ENCODE results near the gene CUX1. TPM values are rescaled to one million over a fixed set of nuclear protein-coding genes. Genes with fewer than 3 reads are reported as not detected.
"Not testable (repeated sequence)": the region's sequence is repeated elsewhere in the genome, so short reads cannot be mapped to it uniquely, and the experiment has no call there.

The CUX1 gene
- total RNA-seq, 4 donors from 2014 or later: 58.2 to 295 (median 76.9) TPM

DNA sequence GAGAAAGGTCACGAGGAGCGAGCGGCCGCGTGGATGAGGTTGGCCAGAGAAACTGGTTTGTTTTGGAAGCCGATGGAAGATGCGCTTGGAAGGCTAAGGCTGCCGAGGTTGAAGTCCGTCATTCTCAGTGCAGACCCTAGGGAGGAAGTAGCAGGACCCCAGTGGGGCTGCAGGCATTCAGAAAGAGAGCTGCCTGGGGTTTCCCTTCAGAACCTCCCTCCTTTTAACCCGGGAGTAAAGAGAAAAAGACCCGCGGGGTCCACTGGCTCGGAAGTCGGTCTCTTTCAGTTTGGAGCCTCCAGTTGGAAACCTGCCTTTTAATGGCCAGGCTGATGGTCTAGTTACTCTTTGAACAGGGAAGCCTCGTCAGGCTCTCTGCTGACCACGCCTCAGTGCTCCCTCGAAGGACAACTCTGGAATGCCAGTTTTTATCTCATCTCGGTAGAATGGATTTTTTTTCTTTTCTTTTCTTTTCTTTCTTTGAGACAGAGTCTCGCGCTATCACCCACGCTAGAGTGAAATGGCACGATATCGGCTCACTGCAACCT lies 188.6 kb downstream of the CUX1 start:
- H3K9me3 ChIP-seq: no peaks in the 10 kb centered on the region
- H3K36me3 ChIP-seq: no peaks in the 10 kb centered on the region
- peaks cover 8 to 9% of the 10 kb centered on the region in 2 donors for H3K4me1 ChIP-seq
- no peaks in the 10 kb centered on the region for H3K27me3 ChIP-seq
- intact Hi-C loops (cut with DNase I; ENCODE audit: low total_unique reads): no loop called here
- H3K27ac ChIP-seq: peak overlapping the region; percentile 61 to 67
- H3K4me3 ChIP-seq: no peak overlapping the region
- DNase-seq: no peak
- no peak for TF ChIP-seq POLR2A (IDR thresholded peaks at IDR 0.05)
- no peak for TF ChIP-seq CTCF (IDR thresholded peaks at IDR 0.05)

- H3K4me1 ChIP-seq: peaks cover 8 to 9% of the 10 kb centered on the region in 2 donors
These were observed 189.3 kb downstream of the CUX1 start for GRCh38 chr7:102006695-102007094.

DNA sequence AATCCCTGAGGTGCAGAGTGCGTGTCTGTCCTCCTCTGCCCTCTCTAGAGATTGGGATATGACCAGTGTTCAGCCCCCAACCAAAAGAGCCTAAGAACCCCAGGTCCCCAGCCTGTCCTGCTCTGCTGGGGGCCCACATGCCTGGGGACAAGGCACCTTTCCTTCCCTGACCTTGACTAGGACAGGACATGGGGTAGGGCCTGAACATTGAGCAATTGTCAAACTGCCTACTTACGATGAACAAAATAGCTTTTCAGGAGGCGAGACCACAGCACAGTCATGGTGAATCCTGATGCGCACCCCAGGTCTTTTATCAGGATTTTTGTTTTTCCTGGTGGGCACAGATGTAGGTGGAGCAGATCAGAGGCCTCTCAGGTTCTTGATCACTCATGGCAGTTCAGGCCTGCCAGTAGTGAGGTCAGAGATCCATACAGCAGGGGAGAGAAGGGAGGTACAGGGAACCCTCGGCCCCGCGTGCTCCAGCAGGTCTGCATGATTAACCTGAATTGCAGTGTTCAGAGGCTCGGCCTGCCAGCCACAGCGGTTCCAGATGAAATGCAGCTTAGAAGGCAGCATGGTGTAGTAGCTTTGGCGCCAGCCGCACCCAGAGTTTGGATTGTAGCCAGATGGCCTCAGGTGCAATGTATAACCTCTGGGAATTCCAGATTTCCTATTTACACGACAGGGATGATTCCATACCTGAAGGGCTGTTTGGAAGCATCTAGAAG lies 191.3 kb downstream of the CUX1 start:
- Histone ChIP-seq H3K4me1 (peaks cover 4 to 9% of the 10 kb centered on the region in 2 donors), H3K9me3 (no peaks in the 10 kb centered on the region), H3K27me3 (no peaks in the 10 kb centered on the region), H3K27ac (peak overlapping the region; percentile 26 to 51), H3K36me3 (no peaks in the 10 kb centered on the region), H3K4me3 (no peak overlapping the region)
- DNase-seq: no peak
- intact Hi-C loops (cut with DNase I; ENCODE audit: low total_unique reads): no loop called here
- no peak for TF ChIP-seq POLR2A (IDR thresholded peaks at IDR 0.05)
- no peak for TF ChIP-seq CTCF (IDR thresholded peaks at IDR 0.05)

More at GRCh38 chr7:102006695-102007094, 189.3 kb downstream of the CUX1 start:
- Histone ChIP-seq H3K27ac (no peak overlapping the region), H3K4me3 (no peak overlapping the region), H3K9me3 (no peaks in the 10 kb centered on the region), H3K36me3 (no peaks in the 10 kb centered on the region), H3K27me3 (no peaks in the 10 kb centered on the region)
- no peak for DNase-seq
- TF ChIP-seq POLR2A (IDR thresholded peaks at IDR 0.05) (no peak), CTCF (IDR thresholded peaks at IDR 0.05) (no peak)
- intact Hi-C loops (cut with DNase I; ENCODE audit: low total_unique reads): no loop called here

DNA sequence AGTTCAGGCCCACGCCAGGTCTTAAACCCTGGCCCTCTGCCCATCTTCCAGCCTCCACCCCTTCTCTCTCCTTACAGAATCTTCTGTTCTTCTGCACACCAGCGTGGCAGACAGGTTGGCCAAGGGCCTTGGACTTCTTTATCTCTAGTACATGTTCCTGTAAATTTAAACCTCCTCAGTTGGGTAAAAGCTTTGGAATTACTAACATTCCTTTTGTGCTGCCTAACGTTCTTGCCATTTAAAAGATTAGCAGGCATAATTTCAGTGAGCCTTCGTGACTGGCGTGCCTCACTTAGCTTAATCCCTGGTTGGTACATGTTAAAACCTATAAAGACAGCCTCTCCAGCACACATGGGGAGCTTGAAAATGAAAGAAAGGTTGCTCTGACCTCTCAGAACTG lies 192.2 kb downstream of the CUX1 start:
- no peak overlapping the region for H3K4me3 ChIP-seq
- TF ChIP-seq CTCF (IDR thresholded peaks at IDR 0.05): no peak
- TF ChIP-seq POLR2A (IDR thresholded peaks at IDR 0.05): no peak
- peaks cover 0 to 3% of the 10 kb centered on the region in 2 donors for H3K4me1 ChIP-seq
- H3K27me3 ChIP-seq: no peaks in the 10 kb centered on the region
- intact Hi-C loops (cut with DNase I; ENCODE audit: low total_unique reads): no loop called here
- no peak for DNase-seq
- peak overlapping the region; percentile 51 to 69 for H3K27ac ChIP-seq
- no peaks in the 10 kb centered on the region for H3K36me3 ChIP-seq
- no peaks in the 10 kb centered on the region for H3K9me3 ChIP-seq

- DNase-seq; H3K36me3 ChIP-seq; H3K9me3 ChIP-seq; H3K4me1 ChIP-seq; H3K4me3 ChIP-seq; intact Hi-C loops (cut with DNase I; ENCODE audit: low total_unique reads); H3K27me3 ChIP-seq: not testable (repeated sequence)
- peak overlapping the region in 1 of 2 donors; percentile 55 for H3K27ac ChIP-seq
These were observed 194.8 kb downstream of the CUX1 start for GRCh38 chr7:102012112-102012830.

All from uterus (tissue), 4 donors.